COLO668 (cell line): ENCODE measurements around the gene KDM6B.
"Not testable (repeated sequence)": the region's sequence is repeated elsewhere in the genome, so short reads cannot be mapped to it uniquely, and the experiment has no call there.

Experiments
- DNase-seq: peaks from one replicate; lab custom pipeline; 2025; ENCODE audit not compliant: unreplicated experiment; lab: John Stamatoyannopoulos, UW

KDM6B gene

GRCh38 chr17:7850701-7851437 is 16.9 kb downstream of the KDM6B start:
- DNase-seq: no peak

GRCh38 chr17:7851438-7852261 is 17.6 kb downstream of the KDM6B start:
- peak; percentile 93 for DNase-seq

GRCh38 chr17:7852262-7852670 is 18.2 kb downstream of the KDM6B start:
- DNase-seq: no peak

- no peak for DNase-seq
Measured at GRCh38 chr17:7852919-7853690, 19.1 kb downstream of the KDM6B start.

- DNase-seq: no peak
Measured at GRCh38 chr17:7853691-7854038, 19.6 kb downstream of the KDM6B start.

- no peak for DNase-seq
Measured at GRCh38 chr17:7854078-7854777, 20.2 kb downstream of the KDM6B start.

GRCh38 chr17:7854851-7855659 is 21.0 kb downstream of the KDM6B start, which contains the start of gene TMEM88:
Gene TMEM88, plus strand, starts transcription at chr17:7855066. Its CDS starts 9 bp downstream, at chr17:7855075.
- no peak for DNase-seq

- no peak for DNase-seq
Measured at GRCh38 chr17:7855660-7856010, 21.6 kb downstream of the KDM6B start.

GRCh38 chr17:7856011-7856810 is 22.2 kb downstream of the KDM6B start:
- DNase-seq: peak; percentile 20

GRCh38 chr17:7856811-7857712 is 23.0 kb downstream of the KDM6B start, which contains the start of gene NAA38:
Gene NAA38, minus strand, starts transcription at chr17:7857559. Its CDS starts 96 bp downstream, at chr17:7857463.
- peak; percentile 91 for DNase-seq

GRCh38 chr17:7857713-7858521 is 23.9 kb downstream of the KDM6B start, which contains the start of gene CYB5D1:
Gene CYB5D1, plus strand, starts transcription at chr17:7858003. Its CDS starts 132 bp downstream, at chr17:7858135.
- peak; percentile 84 for DNase-seq

- peak; percentile 47 for DNase-seq
Measured at GRCh38 chr17:7858522-7858810, 24.4 kb downstream of the KDM6B start.

GRCh38 chr17:7859028-7859427 is 25.0 kb downstream of the KDM6B start:
- no peak for DNase-seq

- DNase-seq: peak; percentile 11
Measured at GRCh38 chr17:7862692-7863437, 28.8 kb downstream of the KDM6B start.

GRCh38 chr17:7864384-7864783 is 30.4 kb downstream of the KDM6B start:
- DNase-seq: not testable (repeated sequence)

- DNase-seq: no peak
Measured at GRCh38 chr17:7864995-7865650, 31.1 kb downstream of the KDM6B start.
